ENCODE data around the gene ODAD3. TPM values are rescaled to one million over a fixed set of nuclear protein-coding genes. Genes with fewer than 3 reads are reported as not detected.
"Not testable (repeated sequence)": the region's sequence is repeated elsewhere in the genome, so short reads cannot be mapped to it uniquely, and the experiment has no call there.

Gene ODAD3
- total RNA-seq, 1 donor from 2014 or later = 0.43 TPM

- intact Hi-C loops (cut with DNase I) = no loop called here
- no peak for DNase-seq (ENCODE audit: low spot score)
Measured at GRCh38 chr19:11464333-11465265, 29.7 kb upstream of the ODAD3 start.

DNA sequence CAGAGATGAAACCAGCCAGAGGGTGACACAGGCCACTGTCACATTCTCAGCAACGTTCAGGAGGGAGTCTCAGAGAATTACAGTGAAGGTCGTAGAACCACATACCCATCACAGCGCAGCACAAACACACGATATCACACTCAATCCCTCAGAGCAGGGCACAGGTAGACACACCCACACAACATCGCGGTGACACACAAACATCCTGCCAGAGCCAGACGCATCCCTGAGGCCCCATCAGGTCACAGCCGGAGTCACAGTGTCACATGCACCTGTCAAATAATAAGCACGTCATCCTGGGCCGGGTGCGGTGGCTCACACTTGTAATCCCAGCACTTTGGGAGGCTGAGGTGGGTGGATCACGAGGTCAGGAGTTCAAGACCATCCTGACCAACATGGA is 28.5 kb upstream of the ODAD3 start:
- intact Hi-C loops (cut with DNase I) = no loop called here
- DNase-seq (ENCODE audit: low spot score) = no peak

- intact Hi-C loops (cut with DNase I) = no loop called here
- no peak for DNase-seq (ENCODE audit: low spot score)
Measured at GRCh38 chr19:11461453-11461852, 26.5 kb upstream of the ODAD3 start.

DNA sequence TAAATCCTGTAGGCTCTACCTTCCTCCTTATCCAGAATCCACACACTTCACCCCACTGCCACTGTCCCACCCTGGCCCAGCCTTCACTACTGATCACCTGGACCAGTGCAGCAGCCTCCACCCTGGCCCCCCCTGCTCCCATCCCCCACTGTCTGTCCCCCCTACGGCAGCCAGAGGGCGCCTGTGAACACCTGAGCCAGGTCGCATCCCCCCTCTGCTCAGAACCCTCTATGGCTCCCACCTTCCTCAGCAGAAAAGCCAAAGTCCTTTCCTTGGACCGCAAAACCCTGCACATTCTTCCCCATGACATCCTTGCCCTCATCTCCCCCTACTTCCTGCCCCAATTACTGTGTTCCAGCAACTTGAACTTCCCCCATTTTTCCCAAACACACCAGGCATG is 25.3 kb upstream of the ODAD3 start:
- no peak for DNase-seq (ENCODE audit: low spot score)
- intact Hi-C loops (cut with DNase I) = no loop called here

GRCh38 chr19:11458912-11459311 is 24.0 kb upstream of the ODAD3 start:
- intact Hi-C loops (cut with DNase I); DNase-seq (ENCODE audit: low spot score): not testable (repeated sequence)

- DNase-seq (ENCODE audit: low spot score) = no peak
Measured at GRCh38 chr19:11458236-11458900, 23.4 kb upstream of the ODAD3 start.

DNA sequence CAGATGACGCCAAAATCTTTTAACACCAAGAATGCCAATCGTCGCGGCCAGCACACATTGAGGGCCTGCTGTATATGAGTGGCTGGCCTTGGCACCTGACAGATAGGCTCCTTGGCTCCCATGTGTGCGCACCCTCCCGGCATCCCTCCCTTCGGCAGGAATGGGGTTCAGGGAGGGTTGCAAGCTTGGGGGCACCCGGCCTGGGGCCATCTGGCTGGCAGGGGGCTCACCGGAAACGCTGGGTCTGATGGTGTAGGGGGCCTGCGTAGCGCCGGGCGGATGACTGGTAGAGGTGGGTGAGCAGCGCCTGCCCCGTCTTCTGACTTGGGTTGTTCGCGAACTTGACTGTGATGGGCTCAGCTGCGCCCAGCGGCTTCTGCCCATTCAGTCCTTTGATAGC is 22.9 kb upstream of the ODAD3 start:
- DNase-seq (ENCODE audit: low spot score) = no peak
- intact Hi-C loops (cut with DNase I) = no loop called here

More at GRCh38 chr19:11458236-11458900, 23.4 kb upstream of the ODAD3 start:
- intact Hi-C loops (cut with DNase I) = no loop called here

DNA sequence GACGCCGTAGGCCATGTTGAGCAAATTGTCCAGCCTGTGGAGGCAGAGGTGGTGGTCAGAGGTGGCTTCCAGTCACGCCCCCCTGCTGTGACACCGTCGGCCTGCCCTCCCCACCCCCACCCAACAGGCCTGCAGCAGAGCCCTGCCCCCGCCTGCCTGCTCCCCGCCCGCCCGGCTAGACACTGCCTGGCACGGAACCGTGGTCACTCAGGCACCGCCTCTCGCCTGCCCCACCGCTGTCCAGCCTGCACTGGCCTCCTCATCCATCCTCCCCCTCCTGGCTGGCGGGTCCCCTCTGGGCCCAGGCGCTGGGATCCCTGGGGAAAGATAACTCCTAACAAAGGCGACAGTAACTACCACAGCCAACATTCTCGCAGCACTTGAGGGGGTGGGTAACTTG is 22.2 kb upstream of the ODAD3 start:
- no peak for DNase-seq (ENCODE audit: low spot score)
- intact Hi-C loops (cut with DNase I) = no loop called here

GRCh38 chr19:11456659-11457058 is 21.7 kb upstream of the ODAD3 start:
- intact Hi-C loops (cut with DNase I) = no loop called here
- DNase-seq (ENCODE audit: low spot score) = no peak

- intact Hi-C loops (cut with DNase I) = not testable (repeated sequence)
Measured at GRCh38 chr19:11455233-11455554, 20.3 kb upstream of the ODAD3 start.

GRCh38 chr19:11453468-11454341 is 18.8 kb upstream of the ODAD3 start:
- no peak for DNase-seq (ENCODE audit: low spot score)
- intact Hi-C loops (cut with DNase I) = no loop called here

More at GRCh38 chr19:11455233-11455554, 20.3 kb upstream of the ODAD3 start:
- not testable (repeated sequence) for DNase-seq (ENCODE audit: low spot score)

- intact Hi-C loops (cut with DNase I) = no loop called here
Measured at GRCh38 chr19:11452620-11453310, 17.8 kb upstream of the ODAD3 start.

GRCh38 chr19:11451871-11452619 is 17.1 kb upstream of the ODAD3 start:
- no peak for DNase-seq (ENCODE audit: low spot score)
- intact Hi-C loops (cut with DNase I) = no loop called here

More at GRCh38 chr19:11452620-11453310, 17.8 kb upstream of the ODAD3 start:
- DNase-seq (ENCODE audit: low spot score) = no peak

DNA sequence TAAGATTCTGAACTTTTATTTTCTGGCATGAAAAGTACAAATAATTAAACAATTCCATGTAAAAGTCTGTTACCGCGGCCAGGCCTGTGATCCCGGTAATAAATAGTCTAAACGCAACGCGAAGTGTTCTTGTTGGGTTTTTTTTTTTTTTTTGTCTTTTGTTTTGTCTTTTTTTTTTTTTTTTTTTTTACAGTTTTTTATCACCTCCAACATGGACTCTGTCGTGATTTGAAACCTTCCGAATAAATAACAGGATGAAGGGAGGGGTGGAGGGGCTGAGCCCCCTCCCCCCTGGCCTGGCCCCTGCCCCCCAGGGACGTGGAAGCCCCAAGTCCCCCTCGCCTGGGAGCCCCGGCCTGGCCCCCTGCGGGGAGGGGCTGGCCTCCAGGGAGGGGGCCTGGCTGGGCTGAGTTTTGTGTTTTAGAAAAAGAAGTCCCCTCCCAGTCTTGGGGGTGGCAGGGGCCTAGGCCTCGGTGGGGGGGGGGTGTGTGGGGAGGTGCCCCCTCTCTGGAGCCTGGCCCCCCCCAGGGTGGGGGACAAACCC is 16.5 kb upstream of the ODAD3 start:
- intact Hi-C loops (cut with DNase I) = no loop called here
- DNase-seq (ENCODE audit: low spot score) = no peak

GRCh38 chr19:11450570-11451326 is 15.8 kb upstream of the ODAD3 start:
- no peak for DNase-seq (ENCODE audit: low spot score)
- intact Hi-C loops (cut with DNase I) = no loop called here

DNA sequence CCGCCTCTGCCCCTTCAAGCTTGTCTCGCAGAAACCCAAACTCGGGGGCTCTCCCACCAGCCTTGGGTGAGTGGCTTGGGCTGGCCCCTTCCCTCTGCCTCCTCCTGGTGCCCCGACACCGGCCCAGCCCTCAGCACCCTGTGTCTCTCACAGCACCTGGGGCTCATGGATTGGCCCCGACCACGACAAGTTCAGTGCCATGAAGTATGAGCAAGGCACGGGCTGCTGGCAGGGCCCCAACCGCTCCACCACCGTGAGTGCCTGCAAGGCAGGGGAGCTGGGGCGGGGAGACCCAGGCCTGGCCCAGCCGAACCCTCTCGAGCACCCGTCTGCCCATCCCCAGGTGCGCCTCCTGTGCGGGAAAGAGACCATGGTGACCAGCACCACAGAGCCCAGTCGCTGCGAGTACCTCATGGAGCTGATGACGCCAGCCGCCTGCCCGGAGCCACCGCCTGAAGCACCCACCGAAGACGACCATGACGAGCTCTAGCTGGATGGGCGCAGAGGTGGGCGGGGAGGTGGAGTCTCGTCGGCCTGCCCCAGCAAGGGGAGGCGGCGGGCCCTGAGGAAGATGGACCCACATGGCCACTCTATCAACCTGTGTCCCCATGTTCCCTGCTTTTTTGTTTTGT is 14.1 kb upstream of the ODAD3 start:
- no peak for DNase-seq (ENCODE audit: low spot score)
- intact Hi-C loops (cut with DNase I) = loop anchor here (5.0 to 10.0 kb wide), 2 partner anchors 157 to 324 kb away; no protein-coding TSS in a partner anchor

- intact Hi-C loops (cut with DNase I) = loop anchor here (5.0 to 10.0 kb wide), 2 partner anchors 156 to 324 kb away; no protein-coding TSS in a partner anchor
- no peak for DNase-seq (ENCODE audit: low spot score)
Measured at GRCh38 chr19:11448410-11448809, 13.5 kb upstream of the ODAD3 start.

All from cardiac septum (tissue), 1 donor.